Activated T-cell treated with anti-CD3 and anti-CD28 coated beads, Interleukin-2, amount 50 U/mL, for 24 hours (primary cell): Measurements from ENCODE around the gene CYP26A1.
A peak's percentile ranks its signal among the peaks of the same experiment; 100 is the strongest.

Experiments
- DNase-seq: peaks from one replicate; pipeline ENCODE4 v3.0.0-alpha.2; 2020
- H3K27ac Mint-ChIP-seq: 2 replicates; pipeline ENCODE4 v1.8.0; 2020; ENCODE audit warnings: mild to moderate bottlenecking, mixed read lengths
- H3K27me3 Mint-ChIP-seq: 2 replicates; pipeline ENCODE4 v1.8.0; 2020; ENCODE audit warnings: mixed read lengths
- H3K36me3 Mint-ChIP-seq: 2 replicates; pipeline ENCODE4 v1.8.0; 2020; ENCODE audit warnings: low read depth, mixed read lengths
- H3K4me1 Mint-ChIP-seq: 2 replicates; pipeline ENCODE4 v1.8.0; 2020; ENCODE audit warnings: low read depth, mixed read lengths
- H3K4me3 Mint-ChIP-seq: 2 replicates; pipeline ENCODE4 v1.8.0; 2020; ENCODE audit warnings: mild to moderate bottlenecking, moderate library complexity, mixed read lengths
- H3K9me3 Mint-ChIP-seq: 2 replicates; pipeline ENCODE4 v1.8.0; 2020; ENCODE audit warnings: mixed read lengths

CYP26A1 gene

DNA sequence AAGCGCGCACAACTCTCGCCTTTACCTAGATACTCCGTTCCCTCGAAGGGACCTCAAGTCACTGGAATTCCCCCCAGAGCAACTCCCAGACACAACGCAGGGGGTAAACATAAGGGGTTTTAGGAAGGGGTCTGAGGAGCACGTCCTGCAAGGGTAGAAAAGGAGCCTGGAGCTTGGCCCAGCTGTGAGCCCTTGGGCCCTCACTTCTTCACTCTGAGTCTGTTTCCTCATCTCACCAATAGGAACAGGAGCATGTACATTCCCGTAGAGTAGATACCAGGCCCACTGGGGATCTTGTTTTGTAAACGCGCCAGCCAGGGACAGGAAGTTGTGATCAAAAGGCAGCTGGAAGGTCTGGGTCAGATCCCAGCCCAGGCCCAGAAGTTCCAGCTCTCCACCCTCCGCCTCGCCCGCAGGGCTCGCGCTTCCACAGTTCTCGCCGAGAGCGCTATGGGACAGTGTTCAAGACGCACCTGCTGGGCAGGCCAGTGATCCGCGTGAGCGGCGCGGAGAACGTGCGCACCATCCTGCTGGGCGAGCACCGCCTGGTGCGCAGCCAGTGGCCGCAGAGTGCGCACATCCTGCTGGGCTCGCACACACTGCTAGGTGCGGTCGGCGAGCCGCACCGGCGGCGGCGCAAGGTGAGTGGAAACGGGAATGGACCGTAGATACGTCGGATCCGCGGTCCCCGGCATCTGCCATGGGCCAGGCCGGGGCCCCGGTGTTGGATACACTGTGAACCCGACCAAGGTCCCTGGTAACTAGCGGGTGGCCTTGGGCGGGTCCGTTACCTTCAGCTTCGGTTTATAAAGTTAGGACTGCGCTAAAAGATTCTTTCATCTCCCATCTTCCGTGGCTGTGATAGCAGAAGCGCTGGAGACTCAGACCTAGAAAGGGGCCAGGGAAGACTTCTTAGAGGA is 11.8 kb upstream of the CYP26A1 start:
- Mint-ChIP-seq H3K27ac (no peak overlapping the region), H3K4me1 (peaks cover 30% of the 10 kb centered on the region), H3K27me3 (peaks cover 64% of the 10 kb centered on the region), H3K9me3 (no peaks in the 10 kb centered on the region), H3K36me3 (peaks cover 17% of the 10 kb centered on the region), H3K4me3 (peak overlapping the region; percentile 72)
- peak; percentile 43 for DNase-seq

DNA sequence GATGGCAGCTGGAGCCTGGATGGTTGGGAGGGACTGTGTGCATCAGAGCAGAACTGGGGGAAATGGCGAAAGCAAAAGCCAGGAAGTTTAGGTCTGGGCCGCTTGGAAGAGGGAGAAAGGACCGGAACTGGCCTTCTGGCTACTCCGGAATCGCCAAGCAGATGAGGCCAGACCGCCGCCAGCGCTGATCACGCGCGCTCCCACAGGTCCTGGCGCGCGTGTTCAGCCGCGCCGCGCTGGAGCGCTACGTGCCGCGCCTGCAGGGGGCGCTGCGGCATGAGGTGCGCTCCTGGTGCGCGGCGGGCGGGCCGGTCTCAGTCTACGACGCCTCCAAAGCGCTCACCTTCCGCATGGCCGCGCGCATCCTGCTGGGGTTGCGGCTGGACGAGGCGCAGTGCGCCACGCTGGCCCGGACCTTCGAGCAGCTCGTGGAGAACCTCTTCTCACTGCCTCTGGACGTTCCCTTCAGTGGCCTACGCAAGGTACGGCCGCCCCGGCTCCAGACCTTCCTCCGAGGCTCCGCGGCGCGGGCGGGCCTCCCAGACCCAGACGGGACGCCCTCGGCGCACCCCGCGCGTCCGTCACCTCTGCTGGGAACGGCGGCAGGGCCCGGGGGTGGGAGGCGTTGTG is 11.1 kb upstream of the CYP26A1 start:
- DNase-seq, result peak; percentile 70
- Mint-ChIP-seq H3K36me3 (peaks cover 17% of the 10 kb centered on the region), H3K27ac (no peak overlapping the region), H3K4me3 (peak overlapping the region; percentile 72), H3K27me3 (peaks cover 72% of the 10 kb centered on the region), H3K9me3 (no peaks in the 10 kb centered on the region), H3K4me1 (peaks cover 30% of the 10 kb centered on the region)

GRCh38 chr10:93063144-93063976 is 10.3 kb upstream of the CYP26A1 start:
- peaks cover 13% of the 10 kb centered on the region for H3K36me3 Mint-ChIP-seq
- H3K27me3 Mint-ChIP-seq, result peaks cover 79% of the 10 kb centered on the region
- H3K27ac Mint-ChIP-seq, result no peak overlapping the region
- H3K4me1 Mint-ChIP-seq, result peaks cover 34% of the 10 kb centered on the region
- DNase-seq, result peak; percentile 33
- no peak overlapping the region for H3K4me3 Mint-ChIP-seq
- H3K9me3 Mint-ChIP-seq, result no peaks in the 10 kb centered on the region

DNA sequence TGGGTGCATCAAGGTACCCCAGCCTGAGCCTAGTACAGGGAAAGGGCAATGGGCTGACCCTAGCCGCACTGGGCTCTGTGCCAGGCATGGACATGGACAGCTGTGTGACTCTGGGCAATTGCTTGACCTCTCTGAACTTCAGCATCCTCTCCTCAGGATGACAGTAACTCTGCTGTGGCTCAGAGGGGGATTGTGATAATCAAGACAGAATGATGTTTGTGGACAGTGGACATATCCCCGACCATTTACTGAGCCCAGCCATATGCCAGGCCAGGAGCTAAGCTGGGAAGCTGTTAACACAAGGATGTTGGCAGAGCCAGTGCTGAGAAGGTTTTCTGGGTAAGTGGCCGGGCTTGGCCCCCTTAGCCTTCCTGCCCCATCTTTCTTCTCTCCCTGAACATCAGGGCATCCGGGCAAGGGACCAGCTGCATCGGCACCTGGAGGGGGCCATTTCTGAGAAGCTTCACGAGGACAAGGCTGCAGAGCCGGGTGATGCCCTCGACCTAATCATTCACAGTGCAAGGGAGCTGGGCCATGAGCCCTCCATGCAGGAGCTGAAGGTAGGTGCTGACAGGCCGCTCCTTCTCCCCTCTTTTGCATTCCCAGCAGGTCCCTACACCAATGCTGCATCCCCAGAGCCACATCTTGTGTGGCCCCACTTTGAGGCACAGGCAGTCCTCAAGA is 9.6 kb upstream of the CYP26A1 start:
- Mint-ChIP-seq H3K4me1 (peaks cover 38% of the 10 kb centered on the region), H3K36me3 (peaks cover 10% of the 10 kb centered on the region), H3K27ac (no peak overlapping the region), H3K27me3 (peaks cover 87% of the 10 kb centered on the region), H3K9me3 (no peaks in the 10 kb centered on the region), H3K4me3 (no peak overlapping the region)
- no peak for DNase-seq

- Mint-ChIP-seq H3K4me1 (peaks cover 36% of the 10 kb centered on the region), H3K27me3 (peaks cover 84% of the 10 kb centered on the region), H3K9me3 (no peaks in the 10 kb centered on the region), H3K36me3 (peaks cover under 1% of the 10 kb centered on the region), H3K27ac (no peak overlapping the region), H3K4me3 (no peak overlapping the region)
- DNase-seq, result no peak
These were observed 8.6 kb upstream of the CYP26A1 start for GRCh38 chr10:93064874-93065660.

- H3K9me3 Mint-ChIP-seq, result no peaks in the 10 kb centered on the region
- no peaks in the 10 kb centered on the region for H3K36me3 Mint-ChIP-seq
- no peak for DNase-seq
- peaks cover 86% of the 10 kb centered on the region for H3K27me3 Mint-ChIP-seq
- H3K4me1 Mint-ChIP-seq, result peaks cover 32% of the 10 kb centered on the region
- H3K27ac Mint-ChIP-seq, result no peak overlapping the region
- H3K4me3 Mint-ChIP-seq, result no peak overlapping the region
These were observed 7.8 kb upstream of the CYP26A1 start for GRCh38 chr10:93065675-93066543.

GRCh38 chr10:93066544-93066913 is 7.2 kb upstream of the CYP26A1 start:
- Mint-ChIP-seq H3K4me3 (no peak overlapping the region), H3K36me3 (no peaks in the 10 kb centered on the region), H3K27me3 (peaks cover 87% of the 10 kb centered on the region), H3K27ac (no peak overlapping the region), H3K4me1 (peaks cover 31% of the 10 kb centered on the region), H3K9me3 (no peaks in the 10 kb centered on the region)
- no peak for DNase-seq

- Mint-ChIP-seq H3K4me1 (peaks cover 31% of the 10 kb centered on the region), H3K4me3 (no peak overlapping the region), H3K36me3 (no peaks in the 10 kb centered on the region), H3K27me3 (peaks cover 88% of the 10 kb centered on the region), H3K27ac (no peak overlapping the region), H3K9me3 (no peaks in the 10 kb centered on the region)
- no peak for DNase-seq
These were observed 6.0 kb upstream of the CYP26A1 start for GRCh38 chr10:93067443-93068365.

DNA sequence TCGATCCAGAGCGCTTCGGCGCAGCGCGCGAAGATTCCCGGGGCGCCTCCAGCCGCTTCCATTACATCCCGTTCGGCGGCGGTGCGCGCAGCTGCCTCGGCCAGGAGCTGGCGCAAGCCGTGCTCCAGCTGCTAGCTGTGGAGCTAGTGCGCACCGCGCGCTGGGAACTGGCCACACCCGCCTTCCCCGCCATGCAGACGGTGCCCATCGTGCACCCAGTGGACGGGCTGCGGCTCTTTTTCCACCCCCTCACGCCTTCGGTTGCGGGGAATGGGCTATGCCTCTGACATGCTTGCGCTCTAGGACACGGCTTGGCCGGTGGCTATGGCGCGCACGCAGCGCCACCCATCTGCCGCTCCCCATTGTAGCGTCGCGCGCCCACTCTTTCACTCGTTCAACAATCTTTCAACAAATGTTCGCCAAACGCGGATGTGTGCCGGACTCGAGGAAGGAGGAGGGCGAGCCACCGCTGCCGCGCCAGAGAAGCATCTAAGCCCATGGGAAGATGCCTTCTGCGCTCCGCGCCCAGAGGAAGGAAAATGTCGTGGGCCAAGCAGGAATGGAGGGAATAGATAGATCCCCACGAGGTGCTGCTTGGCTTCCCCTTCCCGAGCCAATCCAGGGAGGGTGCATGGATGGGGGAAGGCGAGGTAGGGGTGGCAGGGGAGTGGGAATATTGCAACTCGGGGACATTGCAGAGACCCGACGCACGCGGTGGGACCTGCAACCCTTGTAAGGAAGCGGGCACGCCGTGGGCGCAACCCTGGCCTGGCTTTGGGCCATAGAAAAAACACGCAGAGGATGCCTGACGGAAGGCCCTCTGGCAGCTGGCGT is 5.1 kb upstream of the CYP26A1 start:
- no peaks in the 10 kb centered on the region for H3K9me3 Mint-ChIP-seq
- peaks cover 89% of the 10 kb centered on the region for H3K27me3 Mint-ChIP-seq
- H3K36me3 Mint-ChIP-seq, result no peaks in the 10 kb centered on the region
- H3K4me1 Mint-ChIP-seq, result peaks cover 32% of the 10 kb centered on the region
- peak; percentile 37 for DNase-seq
- no peak overlapping the region for H3K4me3 Mint-ChIP-seq
- no peak overlapping the region for H3K27ac Mint-ChIP-seq

DNA sequence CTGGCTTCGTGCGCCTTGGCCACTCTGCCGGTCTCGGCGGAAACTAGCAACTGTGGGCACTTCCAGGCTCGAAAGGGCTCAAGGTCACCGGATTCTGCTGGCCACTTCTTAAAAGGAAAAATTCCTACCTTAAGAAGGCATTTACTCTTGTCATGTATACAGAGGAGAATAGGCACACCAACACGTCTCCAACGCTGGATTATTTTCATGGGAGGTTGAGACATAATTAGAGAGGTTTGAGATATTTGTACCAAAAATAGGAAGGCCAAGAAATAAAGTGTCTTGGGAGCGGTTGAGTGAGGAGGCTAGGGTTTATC is 4.5 kb upstream of the CYP26A1 start:
- peaks cover 89% of the 10 kb centered on the region for H3K27me3 Mint-ChIP-seq
- DNase-seq, result no peak
- no peak overlapping the region for H3K4me3 Mint-ChIP-seq
- no peaks in the 10 kb centered on the region for H3K9me3 Mint-ChIP-seq
- no peaks in the 10 kb centered on the region for H3K36me3 Mint-ChIP-seq
- peaks cover 32% of the 10 kb centered on the region for H3K4me1 Mint-ChIP-seq
- H3K27ac Mint-ChIP-seq, result no peak overlapping the region

DNA sequence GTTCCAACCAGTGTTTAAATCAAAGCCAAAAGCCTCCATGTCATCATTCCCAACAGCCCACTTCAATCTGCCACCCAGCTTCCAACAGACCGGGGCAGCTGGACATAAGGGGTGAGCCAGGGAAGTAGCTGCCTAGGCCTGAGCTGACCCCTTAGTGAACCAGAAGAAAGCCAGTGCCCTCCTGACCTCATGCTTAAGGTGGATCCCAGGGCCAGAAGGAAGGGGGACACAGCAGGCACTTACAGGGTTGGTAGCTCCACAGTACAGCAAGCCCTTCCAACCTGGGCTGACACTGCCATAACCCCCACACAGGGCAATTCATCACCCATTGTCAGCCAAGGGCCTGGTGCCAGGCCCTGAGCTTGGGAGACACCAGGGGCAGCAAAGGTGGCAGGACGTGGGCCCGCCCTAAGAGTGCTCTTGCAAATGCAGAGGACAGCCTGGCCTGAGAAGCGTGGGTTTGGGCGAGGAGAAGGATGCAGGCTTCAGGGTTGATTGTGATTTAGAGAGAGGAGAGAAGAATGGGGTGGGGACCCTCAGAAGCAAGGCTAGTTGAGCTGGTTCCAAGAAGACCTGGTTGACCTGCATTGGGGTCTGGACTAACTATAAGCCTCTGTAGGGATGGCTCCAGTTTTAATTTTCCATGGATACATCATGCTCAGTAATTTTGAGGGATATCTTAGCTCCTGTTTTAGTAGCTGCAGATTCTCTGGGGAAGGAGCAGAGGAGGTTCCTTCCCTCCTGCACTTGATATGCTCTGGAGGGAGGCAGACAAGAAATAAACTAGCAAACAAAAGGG is 3.1 kb upstream of the CYP26A1 start:
- Mint-ChIP-seq H3K9me3 (no peaks in the 10 kb centered on the region), H3K4me3 (no peak overlapping the region), H3K4me1 (peaks cover 42% of the 10 kb centered on the region), H3K27me3 (peaks cover 89% of the 10 kb centered on the region), H3K27ac (no peak overlapping the region), H3K36me3 (no peaks in the 10 kb centered on the region)
- DNase-seq, result no peak
